Fibroblast of the conjunctiva (primary cell): ENCODE results near the gene KCNJ18.
"Not testable (repeated sequence)": the region's sequence is repeated elsewhere in the genome, so short reads cannot be mapped to it uniquely, and the experiment has no call there.

ENCODE experiments used
- DNase-seq: peaks from one replicate; pipeline ENCODE4 v3.0.0-alpha.2; 2010; ENCODE audit warnings: low read depth

The KCNJ18 gene

DNA sequence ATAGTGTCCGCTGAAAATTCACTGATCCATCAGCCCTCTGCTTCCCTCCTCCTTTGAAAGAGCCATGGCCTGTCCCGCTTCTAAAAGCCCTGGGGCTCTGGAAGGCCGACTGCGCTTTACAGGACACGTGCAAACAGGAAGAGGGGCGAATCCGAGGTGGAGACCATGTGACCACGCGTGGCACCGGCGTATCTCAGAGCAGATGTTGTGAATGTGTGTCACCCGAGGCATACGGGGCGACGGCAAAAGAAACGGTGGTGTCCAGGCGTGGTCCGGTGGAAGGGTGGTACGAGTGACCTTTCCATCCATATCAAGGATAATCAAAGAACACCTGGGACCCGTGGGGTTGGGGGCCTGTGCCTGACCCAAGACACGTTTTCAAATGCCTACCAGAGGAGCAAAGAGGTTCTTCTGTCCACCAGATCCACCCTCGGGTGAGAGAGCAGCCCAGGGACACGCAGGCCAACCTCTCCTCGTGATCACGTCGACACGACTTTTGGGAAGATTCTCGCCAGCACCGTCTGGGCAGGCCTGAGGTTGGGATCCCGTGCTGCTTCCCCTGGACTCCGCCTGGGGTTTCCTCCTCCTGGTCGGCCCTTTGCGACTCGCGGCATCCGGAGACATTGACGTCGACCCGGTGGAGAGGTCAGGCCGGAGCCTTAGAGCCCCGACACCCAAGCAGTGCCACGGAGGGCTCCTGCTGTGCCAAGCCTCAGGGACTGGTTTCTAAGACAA lies 7.1 kb upstream of the KCNJ18 start:
- not testable (repeated sequence) for DNase-seq

DNA sequence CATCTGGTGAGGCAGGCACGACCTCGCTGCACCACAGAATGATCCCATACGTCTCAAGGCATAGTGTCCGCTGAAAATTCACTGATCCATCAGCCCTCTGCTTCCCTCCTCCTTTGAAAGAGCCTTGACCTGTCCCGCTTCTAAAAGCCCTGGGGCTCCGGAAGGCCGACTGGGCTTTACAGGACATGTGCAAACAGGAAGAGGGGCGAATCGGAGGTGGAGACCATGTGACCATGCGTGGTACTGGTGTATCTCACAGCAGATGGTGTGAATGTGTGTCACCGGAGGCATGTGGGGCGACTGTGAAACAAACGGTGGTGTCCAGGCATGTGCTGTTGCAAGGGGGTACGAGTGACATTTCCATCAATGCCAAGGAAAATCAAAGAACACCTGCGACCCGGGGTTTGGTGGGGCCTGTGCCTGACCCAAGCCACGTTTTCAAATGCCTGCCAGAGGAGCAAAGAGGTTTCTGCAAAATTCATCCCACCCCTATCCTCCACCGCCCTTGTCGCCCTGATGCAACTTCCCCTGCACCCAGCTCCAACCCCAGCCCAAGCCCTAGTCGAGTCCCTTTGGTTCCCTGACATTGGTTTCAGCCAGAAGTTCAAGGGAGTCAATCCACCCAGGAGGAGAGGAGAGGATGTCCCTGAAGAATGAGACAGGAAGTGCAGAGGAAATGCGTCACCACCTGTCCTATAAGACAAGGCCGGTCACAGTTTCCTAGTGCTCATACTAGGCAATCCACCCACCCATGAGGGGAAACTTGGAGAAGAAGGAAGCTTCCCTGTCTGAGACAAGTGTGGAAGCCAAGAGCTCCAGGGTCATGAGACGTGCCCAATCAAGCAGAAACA lies 5.9 kb upstream of the KCNJ18 start:
- DNase-seq = no peak

DNA sequence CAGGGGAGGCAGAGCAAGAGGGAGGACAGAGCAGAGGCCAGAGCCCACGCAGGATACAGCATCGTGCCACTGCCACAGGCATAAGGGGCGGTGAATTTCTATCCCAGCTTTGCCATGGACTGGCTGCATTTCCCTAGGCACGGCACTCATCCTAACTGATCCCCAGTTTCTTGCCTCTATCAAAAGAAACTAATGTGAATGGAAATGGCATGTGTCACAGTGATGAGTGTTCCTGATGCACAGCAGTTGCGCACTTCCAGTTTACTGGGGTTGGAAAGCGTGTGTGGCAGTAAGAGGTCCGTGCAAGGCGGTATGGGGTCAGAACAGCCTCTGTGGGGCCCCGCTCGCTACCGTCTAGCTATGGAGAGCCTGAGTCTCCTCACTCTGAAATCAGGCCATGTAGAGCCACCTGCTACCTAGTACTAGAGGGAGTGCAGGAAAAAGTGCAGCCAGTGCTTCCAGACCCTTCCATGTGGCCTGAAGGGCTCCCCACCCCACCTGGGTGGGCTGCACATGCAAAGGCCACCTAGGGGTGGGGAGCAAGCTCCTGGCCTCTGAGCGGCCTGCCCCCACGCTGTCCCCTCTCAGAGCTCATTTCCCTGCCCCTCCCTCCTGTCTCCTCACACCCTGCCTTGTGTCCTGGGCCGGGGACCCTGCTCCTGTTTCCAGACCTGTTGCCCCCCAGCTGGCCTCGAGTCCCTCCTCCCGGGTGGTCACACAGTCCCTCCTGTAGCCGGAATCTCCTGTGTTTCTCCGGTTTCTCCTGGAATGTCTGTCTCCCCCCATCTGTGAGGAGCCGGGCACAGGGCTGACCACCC lies 5.0 kb upstream of the KCNJ18 start:
- no peak for DNase-seq

DNA sequence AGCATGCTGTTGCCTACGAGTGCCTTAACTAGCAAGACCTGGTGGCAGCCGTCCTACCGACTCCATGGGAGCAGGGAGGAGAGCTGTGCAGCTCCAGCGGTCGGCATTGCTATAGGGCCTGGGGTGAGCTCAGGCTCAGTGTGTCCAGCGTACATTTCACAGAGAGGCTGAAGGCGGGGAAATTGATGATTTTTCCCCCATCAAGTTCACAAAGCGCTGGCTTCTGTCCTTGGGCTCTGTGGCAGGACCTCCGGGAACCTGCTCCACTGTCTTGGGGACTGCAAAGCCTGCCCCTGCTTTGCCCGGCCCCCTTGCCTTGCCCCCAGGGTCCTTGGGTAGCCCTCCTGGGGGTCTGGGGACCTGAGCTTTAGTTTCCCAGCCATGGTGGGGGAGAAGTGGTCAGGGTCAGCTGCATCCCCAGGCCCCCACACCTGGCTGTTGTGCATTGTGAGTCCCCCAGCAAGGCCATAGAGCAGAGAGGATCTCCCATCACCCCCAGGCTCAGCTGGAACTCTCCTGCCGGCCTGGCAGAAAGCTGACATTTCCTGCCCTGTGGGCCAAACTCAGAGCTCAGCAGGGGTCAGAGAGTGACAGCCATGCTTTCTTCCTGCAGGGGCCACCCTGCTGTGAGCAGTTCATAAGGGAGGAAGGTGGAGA lies 3.9 kb upstream of the KCNJ18 start:
- DNase-seq = no peak

DNA sequence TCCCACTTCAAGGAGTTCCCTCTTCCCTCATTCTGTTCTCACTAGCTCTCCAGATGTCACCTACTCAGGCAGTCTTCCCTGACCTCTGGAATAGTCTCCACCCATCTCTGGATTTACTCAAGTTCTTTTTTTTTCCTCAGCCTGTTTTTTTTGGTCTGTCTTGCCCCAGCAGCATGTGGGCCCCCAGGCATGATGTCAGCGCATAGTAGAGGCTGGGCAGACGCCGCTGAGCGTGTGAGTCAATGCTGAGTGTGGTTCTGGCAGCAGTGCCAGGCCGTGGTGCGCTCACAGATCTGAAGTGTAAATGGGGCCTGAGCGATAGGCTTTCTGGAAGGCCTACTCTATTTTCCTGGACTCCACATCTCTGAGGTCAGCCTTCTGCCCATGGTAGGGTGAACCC lies 2.7 kb upstream of the KCNJ18 start:
- peak; percentile 60 for DNase-seq

DNA sequence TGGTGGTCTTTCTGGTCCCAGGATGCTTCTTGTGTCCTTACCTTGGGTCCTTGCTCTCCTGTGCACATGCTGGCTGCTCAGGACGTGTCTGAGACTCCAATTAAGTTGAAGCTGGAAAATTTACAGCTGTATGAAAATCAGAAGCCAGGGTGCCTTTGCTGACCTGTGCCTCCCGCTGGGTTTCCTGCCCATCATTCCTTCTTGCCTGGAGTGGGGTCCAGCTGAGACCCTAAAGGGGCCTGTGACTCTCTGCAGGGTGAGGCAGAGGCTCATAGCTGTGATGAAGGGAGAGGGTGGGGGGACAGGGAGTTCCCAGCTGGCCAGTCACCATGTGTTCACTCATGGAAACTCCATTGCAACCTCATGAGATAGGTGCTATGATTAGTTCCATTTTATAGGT lies 1.5 kb upstream of the KCNJ18 start:
- DNase-seq = not testable (repeated sequence)

- DNase-seq = not testable (repeated sequence)
These were observed 842 bp upstream of the KCNJ18 start for GRCh38 chr17:21691481-21691880.

- not testable (repeated sequence) for DNase-seq
These were observed 362 bp downstream of the KCNJ18 start for GRCh38 chr17:21692704-21693065.

DNA sequence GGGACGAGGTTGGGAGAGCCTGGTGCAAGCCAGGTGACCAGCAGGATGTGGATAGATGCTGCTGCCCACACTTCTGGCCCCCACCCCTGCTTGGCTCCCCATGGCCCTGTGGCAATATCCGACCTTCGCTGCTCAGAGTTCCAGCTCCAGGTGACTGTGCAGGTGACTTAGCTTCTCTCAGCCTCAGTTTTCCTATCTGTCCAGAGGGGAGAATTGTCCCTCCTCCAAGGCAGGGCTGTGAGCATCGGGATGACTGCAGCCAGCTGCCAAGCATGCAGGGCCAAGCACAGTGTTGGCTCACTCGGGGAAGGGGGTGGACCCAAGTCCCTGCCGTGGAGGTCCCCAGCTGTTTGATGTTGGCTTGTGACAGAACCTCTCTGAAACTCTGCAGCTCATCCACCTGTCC lies 1.1 kb downstream of the KCNJ18 start:
- not testable (repeated sequence) for DNase-seq

DNA sequence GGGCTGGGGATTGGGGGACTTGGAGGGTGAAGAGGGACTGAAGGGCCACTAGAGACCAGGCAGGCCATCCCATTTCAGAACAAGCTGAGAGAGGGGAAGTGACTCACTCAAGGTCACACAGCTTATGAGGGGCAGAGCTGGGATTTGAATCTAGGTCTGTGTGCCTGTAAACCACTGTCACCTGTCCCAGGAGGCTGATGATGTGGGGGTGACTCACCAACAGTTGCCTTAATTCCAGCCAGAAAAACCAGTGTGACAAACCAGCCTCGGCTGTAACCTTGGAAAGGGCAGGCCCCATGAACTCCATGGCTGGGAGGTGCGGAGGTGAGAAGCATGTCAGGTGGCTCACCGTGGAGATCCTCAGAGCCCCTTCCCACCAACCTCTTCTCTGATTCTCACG lies 1.6 kb downstream of the KCNJ18 start:
- DNase-seq = not testable (repeated sequence)

- not testable (repeated sequence) for DNase-seq
These were observed 3.9 kb downstream of the KCNJ18 start for GRCh38 chr17:21696227-21696626.

GRCh38 chr17:21696842-21697507 lies 4.7 kb downstream of the KCNJ18 start:
- DNase-seq = not testable (repeated sequence)

DNA sequence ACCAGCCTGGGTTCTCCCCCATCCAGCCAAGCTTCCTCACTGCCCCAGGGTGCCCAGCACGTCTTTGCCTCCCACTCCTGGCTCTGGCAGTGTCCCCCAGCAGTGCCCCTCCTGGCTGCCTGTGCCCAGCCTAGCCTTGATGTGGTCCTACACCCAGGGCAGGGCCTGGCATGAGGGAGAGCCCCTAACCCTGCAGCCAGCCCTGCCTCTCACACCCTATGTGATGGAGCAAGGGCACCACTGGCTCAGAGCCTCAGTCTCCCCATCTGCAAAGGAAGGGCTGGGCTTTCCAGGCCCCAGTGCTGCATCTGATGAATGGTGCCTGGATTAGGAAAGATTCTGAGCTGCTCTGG lies 5.2 kb downstream of the KCNJ18 start:
- not testable (repeated sequence) for DNase-seq

DNA sequence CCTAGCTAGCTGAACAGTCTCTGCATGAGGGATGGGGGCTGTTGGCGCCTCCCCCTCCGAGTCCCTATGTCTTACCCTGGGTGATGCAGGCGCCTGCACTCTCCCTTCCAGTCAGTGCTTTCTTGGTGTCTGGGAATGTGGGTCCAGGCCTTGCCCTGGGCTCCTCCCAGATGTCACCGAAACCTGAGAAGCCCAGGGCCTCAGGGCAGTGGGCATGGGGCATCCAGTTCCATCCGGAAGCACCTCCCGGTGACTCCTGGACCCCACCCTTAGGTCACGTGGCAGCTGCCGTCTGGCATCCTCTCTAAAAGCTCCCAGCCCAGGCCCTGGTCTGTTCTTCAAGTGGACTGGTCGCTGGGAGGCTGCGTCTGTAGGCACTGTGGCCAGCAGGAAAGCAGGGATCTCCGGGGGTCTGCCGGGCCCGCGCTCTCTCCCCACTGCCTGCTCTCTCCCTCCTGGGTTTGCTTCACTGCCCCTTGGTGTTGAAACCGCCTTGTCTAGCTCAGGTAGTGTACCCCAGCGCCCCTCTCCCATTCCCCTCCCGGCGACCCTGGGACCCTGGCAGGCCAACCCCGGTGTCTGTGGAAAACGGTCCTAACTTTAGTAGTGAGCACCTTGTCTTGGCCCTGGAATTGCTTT lies 6.2 kb downstream of the KCNJ18 start:
- DNase-seq = not testable (repeated sequence)

- not testable (repeated sequence) for DNase-seq
These were observed 6.8 kb downstream of the KCNJ18 start for GRCh38 chr17:21699124-21699523.

DNA sequence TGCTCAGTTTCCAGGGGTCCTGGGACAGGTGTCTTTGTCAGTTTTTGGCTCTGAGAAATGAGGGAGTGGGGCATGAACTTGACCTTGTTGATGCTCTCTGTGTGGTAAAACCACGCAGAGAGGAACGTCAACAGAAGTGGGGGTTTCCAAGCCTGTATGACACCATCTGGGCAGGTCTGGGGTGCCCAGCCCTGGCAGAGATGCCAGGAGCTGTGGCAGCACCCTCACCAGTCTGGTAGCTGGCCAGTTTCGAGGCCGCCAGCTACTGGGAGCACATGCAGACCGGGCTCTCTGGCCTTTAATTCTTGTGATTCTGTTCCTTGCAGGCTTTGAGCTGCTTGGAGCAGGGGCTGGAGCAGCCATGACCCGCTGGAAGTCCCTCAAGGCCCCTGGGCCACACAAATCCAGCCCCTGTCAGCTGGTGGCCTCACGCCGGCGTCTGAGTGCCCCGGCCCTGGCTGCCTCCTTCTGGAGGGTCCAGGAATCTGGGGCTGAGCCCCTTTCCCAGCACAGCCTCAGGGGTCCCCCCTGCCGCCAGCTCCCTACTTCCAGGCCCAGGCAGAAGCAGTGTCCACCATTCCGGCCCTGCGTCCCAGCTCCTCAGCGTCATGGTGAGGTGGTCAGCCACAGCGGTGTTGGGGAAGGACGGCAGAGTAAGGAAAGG lies 7.4 kb downstream of the KCNJ18 start:
- not testable (repeated sequence) for DNase-seq

GRCh38 chr17:21701090-21701489 lies 8.8 kb downstream of the KCNJ18 start:
- DNase-seq = not testable (repeated sequence)

DNA sequence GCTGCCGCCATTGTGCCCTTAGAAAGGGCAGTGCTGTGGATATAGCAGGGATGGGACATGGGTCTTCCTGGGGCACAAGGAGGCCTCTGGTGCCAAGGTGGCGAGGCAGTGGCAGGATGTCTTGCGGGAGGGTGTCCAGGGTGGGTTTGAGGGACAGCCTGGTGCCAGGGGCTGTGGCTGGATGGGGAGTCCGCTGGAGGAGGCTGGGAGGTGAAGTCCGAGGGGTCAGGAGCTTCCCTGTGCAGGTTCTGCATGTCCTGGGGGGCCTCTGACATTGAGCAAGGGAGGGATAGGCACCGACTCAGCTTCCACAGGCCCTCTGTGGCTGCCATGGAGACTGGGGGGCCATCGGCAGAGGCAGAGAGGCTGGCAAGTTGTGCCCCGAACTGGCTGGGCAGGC lies 9.7 kb downstream of the KCNJ18 start:
- not testable (repeated sequence) for DNase-seq

DNA sequence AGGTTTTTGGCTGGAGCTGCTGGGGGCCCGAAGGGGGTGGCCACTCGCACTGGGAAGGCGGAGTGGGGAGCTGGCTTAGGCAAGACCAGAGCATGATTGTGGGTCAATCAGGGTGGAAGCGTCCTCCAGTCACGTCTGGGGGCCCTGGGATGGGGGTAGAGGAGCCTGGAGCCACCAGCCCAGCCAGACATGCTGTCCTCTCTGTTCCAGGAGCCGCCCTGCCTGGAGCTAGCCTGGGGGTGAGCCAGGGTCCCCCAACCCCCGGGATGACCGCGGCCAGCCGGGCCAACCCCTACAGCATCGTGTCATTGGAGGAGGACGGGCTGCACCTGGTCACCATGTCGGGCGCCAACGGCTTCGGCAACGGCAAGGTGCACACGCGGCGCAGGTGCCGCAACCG lies 10.2 kb downstream of the KCNJ18 start:
- DNase-seq = not testable (repeated sequence)

- DNase-seq = not testable (repeated sequence)
These were observed 10.8 kb downstream of the KCNJ18 start for GRCh38 chr17:21702940-21703640.
